Glutamatergic neuron (in vitro differentiated cells): Measurements from ENCODE around the gene TBKBP1. TPM values are rescaled to one million over a fixed set of nuclear protein-coding genes. Genes with fewer than 3 reads are reported as not detected.

Experiments
- DNase-seq: peaks from one replicate; pipeline ENCODE4 v3.0.0; 2022
- H3K27ac Mint-ChIP-seq: one replicate; pipeline ENCODE4 v1.8.0; 2020; ENCODE audit warnings: mild to moderate bottlenecking, mixed read lengths, inconsistent platforms; ENCODE audit not compliant: unreplicated experiment
- H3K27me3 Mint-ChIP-seq: one replicate; pipeline ENCODE4 v1.8.0; 2020; ENCODE audit warnings: mild to moderate bottlenecking, moderate library complexity, mixed read lengths, inconsistent platforms; ENCODE audit not compliant: unreplicated experiment
- H3K36me3 Mint-ChIP-seq: one replicate; pipeline ENCODE4 v1.8.0; 2020; ENCODE audit warnings: mild to moderate bottlenecking, mixed read lengths, inconsistent platforms; ENCODE audit not compliant: unreplicated experiment
- H3K4me1 Mint-ChIP-seq: one replicate; pipeline ENCODE4 v1.8.0; 2020; ENCODE audit warnings: mild to moderate bottlenecking, low read depth, mixed read lengths, inconsistent platforms; ENCODE audit not compliant: unreplicated experiment
- H3K4me3 Mint-ChIP-seq: one replicate; pipeline ENCODE4 v1.8.0; 2020; ENCODE audit warnings: mild to moderate bottlenecking, mixed read lengths, inconsistent platforms; ENCODE audit not compliant: unreplicated experiment
- H3K9me3 Mint-ChIP-seq: one replicate; pipeline ENCODE4 v1.8.0; 2020; ENCODE audit warnings: mild to moderate bottlenecking, moderate library complexity, mixed read lengths, inconsistent platforms; ENCODE audit not compliant: unreplicated experiment
- total RNA-seq: library from RNA; stranded (reverse); fragmentation: NEBNext Ultra II Directional; extraction: Animal tissue kit (Norgen Biotek cat#: 25700); gene quantifications from one replicate; pipeline ENCODE4 v1.2.1, GENCODE V29; 2021; ENCODE audit not compliant: unreplicated experiment
- TF ChIP-seq, protein P1 (sequence below): fragments of 200-600 bp; sonication (generic); IDR thresholded peaks from one replicate; pipeline ENCODE4 v1.5.0; 2021; ENCODE audit not compliant: partially characterized antibody, unreplicated experiment

Gene TBKBP1
- total RNA-seq, 1 donor from 2014 or later: 30.7 TPM

DNA sequence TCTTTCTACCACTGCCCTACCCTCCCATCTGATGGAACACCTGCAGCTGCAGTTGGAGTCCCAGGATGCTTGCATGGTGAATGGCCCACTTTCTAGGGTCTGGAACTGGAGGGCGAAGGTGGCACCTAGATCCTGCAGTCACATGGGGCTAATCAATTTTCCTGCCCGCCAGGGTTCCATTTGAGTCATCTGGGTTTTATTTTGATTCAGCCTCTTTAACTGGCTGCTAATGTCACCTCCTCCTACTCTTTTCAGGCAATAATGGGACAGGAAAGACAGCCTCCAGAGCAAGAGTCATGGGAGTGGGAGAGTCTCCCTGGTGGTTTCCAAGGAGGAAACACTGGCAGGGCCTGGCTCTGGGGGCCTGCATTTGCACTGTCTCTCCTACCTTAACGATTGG, 3.8 kb upstream of the TBKBP1 start:
- H3K4me3 Mint-ChIP-seq: no peak overlapping the region
- DNase-seq: no peak
- no peaks in the 10 kb centered on the region for H3K36me3 Mint-ChIP-seq
- H3K4me1 Mint-ChIP-seq: peaks cover 30% of the 10 kb centered on the region
- TF ChIP-seq, protein P1, sequence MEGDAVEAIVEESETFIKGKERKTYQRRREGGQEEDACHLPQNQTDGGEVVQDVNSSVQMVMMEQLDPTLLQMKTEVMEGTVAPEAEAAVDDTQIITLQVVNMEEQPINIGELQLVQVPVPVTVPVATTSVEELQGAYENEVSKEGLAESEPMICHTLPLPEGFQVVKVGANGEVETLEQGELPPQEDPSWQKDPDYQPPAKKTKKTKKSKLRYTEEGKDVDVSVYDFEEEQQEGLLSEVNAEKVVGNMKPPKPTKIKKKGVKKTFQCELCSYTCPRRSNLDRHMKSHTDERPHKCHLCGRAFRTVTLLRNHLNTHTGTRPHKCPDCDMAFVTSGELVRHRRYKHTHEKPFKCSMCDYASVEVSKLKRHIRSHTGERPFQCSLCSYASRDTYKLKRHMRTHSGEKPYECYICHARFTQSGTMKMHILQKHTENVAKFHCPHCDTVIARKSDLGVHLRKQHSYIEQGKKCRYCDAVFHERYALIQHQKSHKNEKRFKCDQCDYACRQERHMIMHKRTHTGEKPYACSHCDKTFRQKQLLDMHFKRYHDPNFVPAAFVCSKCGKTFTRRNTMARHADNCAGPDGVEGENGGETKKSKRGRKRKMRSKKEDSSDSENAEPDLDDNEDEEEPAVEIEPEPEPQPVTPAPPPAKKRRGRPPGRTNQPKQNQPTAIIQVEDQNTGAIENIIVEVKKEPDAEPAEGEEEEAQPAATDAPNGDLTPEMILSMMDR: no peak
- peaks cover 4% of the 10 kb centered on the region for H3K9me3 Mint-ChIP-seq
- H3K27me3 Mint-ChIP-seq: peaks cover 8% of the 10 kb centered on the region
- H3K27ac Mint-ChIP-seq: no peak overlapping the region

DNA sequence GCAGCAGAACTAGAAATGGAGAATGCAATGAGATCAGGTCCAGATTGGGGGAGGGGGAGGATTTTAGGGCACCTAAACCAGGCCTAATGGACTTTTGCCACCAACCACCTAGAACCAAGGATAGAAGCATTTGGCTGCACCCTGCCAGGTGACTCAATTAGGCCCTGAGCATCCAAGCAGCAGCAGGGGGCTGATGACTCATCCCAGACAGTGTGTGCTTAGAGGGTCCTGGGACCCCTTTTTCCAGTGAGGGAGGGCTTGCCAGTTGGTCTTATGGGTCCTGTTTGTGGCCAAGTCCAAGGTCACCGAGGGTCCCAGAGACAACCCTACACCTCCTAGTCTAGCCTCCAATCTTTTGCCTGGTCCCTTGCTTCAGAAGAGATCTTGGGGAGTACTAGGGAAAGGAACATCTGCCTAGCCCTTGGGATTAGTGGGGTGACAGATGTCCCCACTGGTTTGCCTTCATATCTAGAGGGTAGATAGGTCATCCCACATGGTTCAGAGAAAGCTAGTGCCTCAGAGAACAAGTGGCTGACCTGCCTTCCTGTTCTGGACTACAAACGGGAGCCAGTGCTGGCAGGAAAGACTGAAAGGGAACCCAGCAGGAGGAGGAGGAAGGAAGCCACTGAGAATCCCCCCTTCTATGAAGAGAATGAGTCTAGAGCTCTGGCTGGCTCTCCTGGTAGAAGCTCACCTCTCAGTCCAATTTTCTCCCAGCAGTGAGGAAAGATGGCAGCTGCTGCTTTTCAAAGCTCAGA, 1.6 kb upstream of the TBKBP1 start:
- H3K36me3 Mint-ChIP-seq: no peaks in the 10 kb centered on the region
- H3K4me3 Mint-ChIP-seq: peak overlapping the region; percentile 87
- no peak for DNase-seq
- peak overlapping the region; percentile 79 for H3K27ac Mint-ChIP-seq
- peaks cover 6% of the 10 kb centered on the region for H3K9me3 Mint-ChIP-seq
- peaks cover 8% of the 10 kb centered on the region for H3K27me3 Mint-ChIP-seq
- TF ChIP-seq, protein P1: no peak
- peaks cover 22% of the 10 kb centered on the region for H3K4me1 Mint-ChIP-seq

DNA sequence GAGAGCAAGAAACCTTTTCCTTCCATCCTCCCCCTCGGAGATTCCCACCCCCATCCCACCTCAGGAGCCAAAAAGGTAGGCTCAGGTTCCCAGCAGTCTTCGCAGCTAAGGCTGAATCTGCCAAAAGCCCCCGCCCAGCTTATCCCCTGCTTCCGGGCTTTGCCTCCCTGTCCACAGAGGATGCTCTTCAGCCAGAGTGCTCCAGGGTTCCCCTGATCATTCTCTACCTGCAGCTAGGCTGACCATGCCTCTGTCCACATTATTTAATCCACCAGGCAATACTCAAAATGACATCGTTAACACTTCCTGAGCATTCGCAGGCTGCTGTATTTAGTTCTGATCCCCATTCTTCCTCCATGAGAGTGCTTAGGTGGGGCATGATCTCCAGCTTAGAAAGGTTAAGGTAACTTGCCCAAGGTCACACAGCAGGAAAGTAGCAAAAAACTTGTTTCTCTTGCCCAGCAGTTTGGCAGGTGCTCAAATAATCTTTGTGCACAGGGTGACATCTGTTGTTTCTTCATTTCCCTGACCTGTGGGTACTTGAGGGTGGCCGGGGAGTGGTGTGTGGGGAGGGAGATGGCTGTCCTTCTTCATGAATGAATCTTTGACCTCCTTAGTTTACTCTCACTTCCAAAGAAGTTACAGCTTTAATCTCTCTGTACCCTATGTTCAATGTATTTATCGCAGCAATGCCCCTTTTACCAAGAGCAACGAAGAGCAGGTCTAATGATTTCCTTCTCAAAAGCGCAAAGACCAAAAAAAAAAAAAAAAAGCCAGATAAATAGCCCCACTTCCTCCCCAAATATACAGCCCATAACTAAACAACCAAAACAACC, 848 bp upstream of the TBKBP1 start:
- Mint-ChIP-seq H3K27ac (peak overlapping the region; percentile 79), H3K4me3 (peak overlapping the region; percentile 87), H3K27me3 (peaks cover 7% of the 10 kb centered on the region), H3K36me3 (no peaks in the 10 kb centered on the region), H3K9me3 (peaks cover 7% of the 10 kb centered on the region), H3K4me1 (peaks cover 19% of the 10 kb centered on the region)
- no peak for DNase-seq
- TF ChIP-seq, protein P1: no peak

DNA sequence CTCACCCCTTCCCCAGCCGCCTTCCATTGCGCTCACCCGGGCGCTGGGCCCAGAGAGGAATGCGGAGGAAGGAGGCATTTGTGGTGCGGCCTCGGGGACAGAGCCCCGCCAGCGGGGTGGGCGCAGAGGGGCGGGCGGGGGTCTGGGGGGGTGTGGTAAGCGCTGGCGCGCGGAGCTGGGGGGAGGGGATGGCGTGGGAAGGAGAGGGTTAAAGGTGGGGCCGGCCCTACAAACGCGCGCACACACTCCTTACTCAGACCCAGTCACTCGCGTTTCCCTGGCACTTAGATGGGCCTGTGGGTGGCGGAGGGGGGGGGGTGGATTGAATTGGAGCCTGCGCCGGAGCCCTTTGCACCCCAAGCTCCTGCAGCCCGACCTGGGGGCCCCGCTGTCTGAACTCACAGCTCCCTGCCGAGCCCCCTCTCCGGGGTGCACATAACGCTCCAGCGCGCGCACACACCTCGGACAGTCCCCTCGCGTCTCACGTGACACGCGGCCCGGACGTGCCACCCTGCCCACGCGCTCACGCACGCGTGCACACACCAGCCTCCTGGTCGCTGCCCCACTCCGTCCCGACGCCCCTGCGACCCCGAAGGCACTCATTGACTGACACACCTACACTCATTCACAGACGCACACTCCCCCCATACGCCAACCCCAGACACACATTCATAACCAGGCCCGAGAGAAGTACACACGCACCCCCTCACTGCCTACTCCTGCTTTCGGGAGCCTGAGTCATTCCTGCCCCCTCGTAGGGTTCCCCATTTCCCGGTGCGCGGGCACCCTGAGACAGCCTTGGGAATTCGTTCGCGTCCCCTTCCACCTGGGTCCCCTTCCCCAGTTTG, 844 bp downstream of the TBKBP1 start:
- DNase-seq: no peak
- TF ChIP-seq, protein P1: no peak
- H3K9me3 Mint-ChIP-seq: peaks cover 7% of the 10 kb centered on the region
- no peaks in the 10 kb centered on the region for H3K36me3 Mint-ChIP-seq
- peaks cover 6% of the 10 kb centered on the region for H3K27me3 Mint-ChIP-seq
- peak overlapping the region; percentile 85 for H3K27ac Mint-ChIP-seq
- peak overlapping the region; percentile 99 for H3K4me3 Mint-ChIP-seq
- peaks cover 19% of the 10 kb centered on the region for H3K4me1 Mint-ChIP-seq
